Type B pancreatic cell (in vitro differentiated cells): Measurements from ENCODE around the gene TMEM235. TPM values are rescaled to one million over a fixed set of nuclear protein-coding genes. Genes with fewer than 3 reads are reported as not detected.
A peak's percentile ranks its signal among the peaks of the same experiment; 100 is the strongest.

Experiments
- DNase-seq: peaks from one replicate; pipeline ENCODE4 v3.0.0; 2021; ENCODE audit warnings: mixed read lengths; ENCODE audit not compliant: unreplicated experiment; ENCODE audit errors: extremely low spot score
- H3K27ac Mint-ChIP-seq: 2 replicates; pipeline ENCODE4 v1.8.0; 2021; ENCODE audit warnings: mild to moderate bottlenecking, mixed read lengths
- H3K27me3 Mint-ChIP-seq: 2 replicates; pipeline ENCODE4 v1.8.0; 2021; ENCODE audit warnings: mixed read lengths
- H3K36me3 Mint-ChIP-seq: 2 replicates; pipeline ENCODE4 v1.8.0; 2021; ENCODE audit warnings: mixed read lengths
- H3K4me1 Mint-ChIP-seq: one replicate; pipeline ENCODE4 v1.8.0; 2021; ENCODE audit warnings: mixed read lengths; ENCODE audit not compliant: unreplicated experiment
- H3K4me3 Mint-ChIP-seq: 2 replicates; pipeline ENCODE4 v1.8.0; 2021; ENCODE audit warnings: mild to moderate bottlenecking, mixed read lengths
- H3K9me3 Mint-ChIP-seq: 2 replicates; pipeline ENCODE4 v1.8.0; 2021; ENCODE audit warnings: mixed read lengths
- CTCF ChIP-seq: fragments of 200-600 bp; sonication (generic); conservative IDR thresholded peaks from 2 replicates; pipeline ENCODE4 v1.5.0; 2021; ENCODE audit warnings: antibody characterized with exemption, mild to moderate bottlenecking
- total RNA-seq: library from RNA; stranded (reverse); gene quantifications from 2 replicates; pipeline ENCODE4 v1.2.1, GENCODE V29; 2021; ENCODE audit warnings: low replicate concordance

Gene TMEM235
- total RNA-seq, 1 donor from 2014 or later = 0.43 TPM

- peaks cover 12% of the 10 kb centered on the region for H3K27me3 Mint-ChIP-seq
- H3K27ac Mint-ChIP-seq = no peak overlapping the region
- H3K9me3 Mint-ChIP-seq = peaks cover 4% of the 10 kb centered on the region
Measured at GRCh38 chr17:78237401-78238012, 6.1 kb downstream of the TMEM235 start.

GRCh38 chr17:78238823-78239488 is 7.5 kb downstream of the TMEM235 start:
- DNase-seq = peak; percentile 72
- Mint-ChIP-seq H3K27me3 (peaks cover 2% of the 10 kb centered on the region), H3K9me3 (peaks cover 4% of the 10 kb centered on the region), H3K36me3 (no peaks in the 10 kb centered on the region), H3K27ac (no peak overlapping the region), H3K4me3 (no peak overlapping the region), H3K4me1 (peaks cover 5% of the 10 kb centered on the region)
- no peak for TF ChIP-seq CTCF

More at GRCh38 chr17:78237401-78238012, 6.1 kb downstream of the TMEM235 start:
- Mint-ChIP-seq H3K36me3 (no peaks in the 10 kb centered on the region), H3K4me3 (no peak overlapping the region), H3K4me1 (peaks cover 5% of the 10 kb centered on the region)
- TF ChIP-seq CTCF = no peak
- DNase-seq = no peak

GRCh38 chr17:78239489-78239931 is 8.1 kb downstream of the TMEM235 start:
- H3K4me1 Mint-ChIP-seq = peaks cover 5% of the 10 kb centered on the region
- no peaks in the 10 kb centered on the region for H3K36me3 Mint-ChIP-seq
- H3K9me3 Mint-ChIP-seq = peaks cover 4% of the 10 kb centered on the region
- H3K27ac Mint-ChIP-seq = no peak overlapping the region
- no peak for TF ChIP-seq CTCF
- no peak for DNase-seq
- no peaks in the 10 kb centered on the region for H3K27me3 Mint-ChIP-seq
- H3K4me3 Mint-ChIP-seq = no peak overlapping the region

GRCh38 chr17:78240012-78240655 is 8.7 kb downstream of the TMEM235 start:
- DNase-seq = no peak
- H3K27ac Mint-ChIP-seq = no peak overlapping the region
- no peak for TF ChIP-seq CTCF
- H3K36me3 Mint-ChIP-seq = no peaks in the 10 kb centered on the region
- H3K27me3 Mint-ChIP-seq = no peaks in the 10 kb centered on the region
- peaks cover 5% of the 10 kb centered on the region for H3K4me1 Mint-ChIP-seq
- peaks cover 4% of the 10 kb centered on the region for H3K9me3 Mint-ChIP-seq
- no peak overlapping the region for H3K4me3 Mint-ChIP-seq

GRCh38 chr17:78240839-78241238 is 9.4 kb downstream of the TMEM235 start:
- no peak overlapping the region for H3K4me3 Mint-ChIP-seq
- H3K27me3 Mint-ChIP-seq = no peaks in the 10 kb centered on the region
- DNase-seq = no peak
- H3K27ac Mint-ChIP-seq = no peak overlapping the region
- no peaks in the 10 kb centered on the region for H3K36me3 Mint-ChIP-seq
- TF ChIP-seq CTCF = no peak
- H3K4me1 Mint-ChIP-seq = peaks cover 5% of the 10 kb centered on the region
- peaks cover 7% of the 10 kb centered on the region for H3K9me3 Mint-ChIP-seq
